Measurements from ENCODE around the gene FNBP1L.

FNBP1L gene

DNA sequence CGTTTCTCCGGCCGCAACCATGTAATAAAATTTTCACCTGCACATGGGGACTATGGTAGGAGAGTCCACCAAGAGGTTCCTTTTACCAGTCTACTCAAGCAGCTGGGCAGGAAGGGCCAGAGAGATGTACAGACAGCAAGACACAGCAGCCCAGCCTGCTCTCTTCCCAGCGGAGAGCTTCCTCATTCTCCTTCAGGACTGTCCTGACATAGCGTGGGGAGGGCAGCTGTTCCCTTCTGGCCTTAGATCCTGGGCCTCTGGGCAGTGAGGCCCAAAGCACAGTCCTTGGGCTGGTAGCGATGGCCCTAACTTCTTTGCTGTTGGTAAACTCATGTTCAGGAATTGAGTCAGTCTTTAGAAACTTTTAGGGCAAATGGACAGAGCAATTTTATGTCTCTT is 144.6 kb downstream of the FNBP1L start:
- DNase-seq (ENCODE audit: low spot score), result no peak

DNA sequence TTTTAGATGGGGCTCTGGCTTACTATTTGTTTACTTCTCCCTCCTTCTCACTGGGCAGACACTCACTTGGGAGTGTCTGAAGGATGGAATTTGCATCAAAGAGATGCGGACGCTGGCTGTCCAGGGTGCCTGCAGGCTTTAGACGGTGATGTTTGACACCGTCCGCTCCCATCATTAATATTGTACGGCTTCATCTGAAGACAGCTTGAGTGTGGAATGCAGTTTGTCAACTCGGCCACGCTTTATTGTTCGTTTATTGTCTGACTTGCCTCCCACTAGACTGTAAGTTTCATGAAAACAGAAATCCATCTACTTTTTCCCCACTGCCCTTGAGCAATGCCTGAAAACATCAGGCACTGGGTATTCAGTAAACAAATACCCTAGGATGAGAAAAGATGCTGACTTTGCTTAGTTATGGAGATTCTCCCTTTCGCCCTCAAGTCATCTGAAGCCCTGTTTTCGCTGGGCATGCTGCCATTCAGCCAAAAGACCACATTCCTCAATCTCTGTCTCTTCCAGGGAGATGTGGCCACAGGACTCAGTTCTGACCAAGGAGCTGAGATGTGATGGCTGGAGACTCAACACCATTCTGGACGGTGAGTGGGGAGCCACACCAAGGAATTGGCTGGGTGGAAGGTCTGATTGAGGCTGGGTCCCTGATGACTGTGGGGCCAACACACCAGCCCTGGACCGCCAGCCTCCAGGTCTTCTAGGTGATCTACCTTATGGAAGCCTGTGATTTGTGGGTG is 146.1 kb downstream of the FNBP1L start:
- DNase-seq (ENCODE audit: low spot score), result no peak

DNA sequence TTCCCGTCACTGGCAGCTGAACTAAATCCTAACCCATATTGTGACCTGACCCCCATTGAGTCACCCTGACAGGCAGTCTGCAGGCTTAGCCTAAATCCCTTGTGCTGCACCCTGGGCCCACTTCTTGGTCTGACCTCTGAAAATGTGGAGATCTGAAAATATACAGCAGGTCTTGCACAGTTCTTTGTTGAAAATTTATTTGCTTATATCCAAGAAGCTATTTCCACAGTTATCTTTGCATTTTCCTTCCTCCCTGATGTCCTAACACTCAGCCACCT is 146.6 kb downstream of the FNBP1L start:
- DNase-seq (ENCODE audit: low spot score), result no peak

DNA sequence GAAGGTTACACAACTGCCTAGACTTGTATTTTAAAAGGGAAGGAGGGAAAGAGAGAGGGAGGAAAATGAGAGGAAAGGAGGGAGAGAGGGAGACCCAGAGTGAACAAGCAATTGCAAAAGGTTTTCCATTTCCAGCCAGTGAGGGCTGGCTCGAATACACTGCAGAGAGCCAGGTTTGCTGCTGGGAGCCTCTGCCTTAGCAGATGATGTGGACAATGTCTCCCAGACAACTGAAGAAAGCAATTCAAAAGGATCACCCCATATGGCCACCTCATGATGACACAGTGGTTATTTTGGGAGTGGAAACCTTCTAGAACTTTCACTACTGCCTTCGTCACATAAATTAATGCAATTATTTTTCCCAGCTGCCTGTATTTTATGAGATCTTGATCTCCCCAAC is 147.3 kb downstream of the FNBP1L start:
- DNase-seq (ENCODE audit: low spot score), result peak; percentile 78

DNA sequence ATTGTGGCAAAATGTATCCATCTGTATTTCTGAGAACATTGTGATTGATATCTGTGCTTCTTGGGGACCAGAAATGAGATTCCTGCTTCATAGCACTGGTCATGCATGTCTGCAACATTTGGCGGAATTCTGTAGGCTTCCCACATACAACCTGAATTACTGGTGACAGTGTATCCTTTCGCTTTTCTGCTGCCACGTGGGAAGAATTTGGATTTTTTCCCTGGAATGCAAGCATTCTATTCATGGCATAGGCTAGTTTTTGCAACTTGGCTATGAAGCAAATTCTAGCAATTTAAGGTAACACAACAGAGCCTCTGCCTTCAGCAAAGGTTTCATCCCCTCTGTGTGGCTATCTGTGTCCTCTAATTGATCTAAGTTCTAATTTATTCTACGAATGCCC is 147.8 kb downstream of the FNBP1L start:
- no peak for DNase-seq (ENCODE audit: low spot score)

DNA sequence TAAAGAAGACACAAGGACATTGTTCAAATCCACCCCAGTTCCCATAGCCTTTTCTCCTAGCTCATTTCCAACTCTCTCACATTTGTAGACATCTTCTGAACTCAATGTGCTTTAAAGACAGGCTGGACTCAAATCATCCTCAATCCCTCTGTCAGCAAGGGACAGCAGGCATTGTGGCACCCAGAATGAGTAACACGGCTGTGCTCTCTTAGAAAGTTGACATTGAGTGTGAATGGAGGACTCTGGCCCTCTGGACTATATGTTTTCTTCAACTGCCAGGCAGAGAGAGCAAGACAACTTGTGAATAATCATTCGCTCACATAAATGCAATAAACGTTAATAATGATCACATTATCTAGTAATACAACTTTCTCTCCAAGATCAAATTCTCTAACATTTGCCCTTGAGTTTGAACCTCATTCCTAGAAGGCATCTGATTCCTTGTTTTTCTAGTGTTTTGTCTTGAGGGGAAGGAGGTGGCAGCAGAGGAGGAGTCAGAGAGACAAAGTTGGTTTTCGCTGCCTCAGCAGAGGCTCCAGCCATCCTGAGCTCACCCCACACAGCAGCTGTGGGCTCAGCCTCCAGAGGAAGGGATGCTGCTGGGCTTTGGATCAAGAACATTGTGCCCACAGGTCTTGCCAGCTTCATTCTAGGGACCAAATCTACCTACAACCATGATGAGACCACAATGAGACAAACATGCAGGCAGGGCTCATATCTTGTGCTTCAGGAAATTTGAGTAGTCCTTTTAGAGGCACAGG is 148.6 kb downstream of the FNBP1L start:
- no peak for DNase-seq (ENCODE audit: low spot score)

DNA sequence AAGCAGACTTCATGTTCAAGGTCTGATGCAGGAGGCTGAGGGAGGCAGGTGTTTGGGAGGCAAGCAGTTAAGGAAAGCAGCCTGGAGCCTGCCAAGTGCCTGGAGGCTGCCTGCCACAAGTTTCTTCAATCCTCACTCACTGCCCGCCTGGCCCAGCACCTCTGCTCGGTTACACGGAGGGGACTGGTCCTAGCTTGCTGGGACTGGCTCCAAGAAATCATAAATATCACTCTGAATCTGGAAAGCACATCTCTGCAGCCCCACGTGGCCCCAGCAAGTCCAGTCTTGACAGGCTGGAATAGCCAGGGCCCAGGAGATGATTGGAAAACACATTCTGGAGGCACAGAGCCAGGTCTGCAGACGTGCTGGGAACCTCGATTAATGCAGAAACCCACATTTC is 149.8 kb downstream of the FNBP1L start:
- DNase-seq (ENCODE audit: low spot score), result no peak

DNA sequence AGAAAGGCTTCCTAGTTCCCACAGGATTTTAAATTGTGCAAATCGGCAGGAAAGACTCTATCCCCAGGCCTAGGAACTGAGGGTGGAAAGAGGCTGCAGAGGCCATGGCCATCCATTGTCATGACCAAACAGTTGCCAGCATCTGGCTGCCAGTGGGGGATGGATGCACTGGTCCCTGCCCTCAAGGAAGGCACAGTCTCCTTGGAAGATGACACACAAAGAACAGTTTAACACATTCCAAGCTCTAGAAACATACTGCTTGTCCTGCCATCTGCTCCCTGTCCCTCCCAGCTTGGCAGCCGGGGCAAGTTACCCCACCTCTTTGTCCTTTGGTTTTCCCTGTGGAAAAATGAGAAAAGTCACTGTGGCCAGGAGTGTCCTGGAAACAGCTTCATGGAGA is 150.5 kb downstream of the FNBP1L start:
- DNase-seq (ENCODE audit: low spot score), result no peak

DNA sequence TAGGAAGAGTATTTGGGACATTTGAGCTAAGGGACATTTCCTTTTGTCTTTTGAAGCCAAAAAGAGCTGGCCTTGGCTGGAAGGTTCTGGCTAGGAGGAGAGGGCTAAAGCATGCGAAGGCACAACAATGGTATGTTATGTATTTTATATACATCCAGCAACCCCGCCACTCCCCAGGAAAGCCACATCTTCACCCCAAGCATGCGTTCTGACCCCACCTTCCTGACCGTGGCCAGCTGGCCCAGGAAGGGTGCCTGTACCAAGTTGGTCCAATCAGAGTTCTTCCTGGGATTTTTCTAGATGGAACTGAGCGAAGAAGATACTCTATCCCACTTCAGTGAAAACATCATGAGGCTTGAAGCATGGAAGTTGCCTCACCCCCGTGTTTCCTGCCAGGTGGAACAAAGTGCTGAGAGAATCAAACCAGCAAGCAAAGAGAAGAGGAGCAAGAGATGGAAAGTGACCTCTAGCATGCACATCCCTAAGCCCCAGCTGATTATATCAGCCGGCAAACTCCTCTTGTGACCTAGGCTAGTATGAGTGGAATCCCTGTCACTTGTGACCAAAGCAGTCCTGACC is 151.0 kb downstream of the FNBP1L start:
- DNase-seq (ENCODE audit: low spot score), result no peak

DNA sequence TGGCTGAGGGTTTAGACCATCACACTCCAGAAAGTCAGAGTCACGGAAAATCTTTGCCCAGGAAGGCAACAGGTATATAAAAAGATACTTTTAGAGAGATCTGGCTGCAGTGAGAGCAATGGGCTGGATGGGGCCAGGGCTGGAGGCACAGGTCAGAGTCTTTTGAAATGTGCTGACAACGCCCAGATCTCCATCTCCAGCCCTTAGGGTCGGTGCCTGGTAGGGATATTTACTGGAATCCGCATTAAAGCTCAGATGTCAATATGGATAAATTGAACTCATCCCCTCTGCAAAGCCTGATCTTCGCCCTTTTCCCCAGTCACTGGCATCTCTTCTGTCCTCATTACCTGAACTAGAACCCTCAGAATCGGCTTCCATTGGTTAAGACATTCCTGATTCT is 151.6 kb downstream of the FNBP1L start:
- no peak for DNase-seq (ENCODE audit: low spot score)

DNA sequence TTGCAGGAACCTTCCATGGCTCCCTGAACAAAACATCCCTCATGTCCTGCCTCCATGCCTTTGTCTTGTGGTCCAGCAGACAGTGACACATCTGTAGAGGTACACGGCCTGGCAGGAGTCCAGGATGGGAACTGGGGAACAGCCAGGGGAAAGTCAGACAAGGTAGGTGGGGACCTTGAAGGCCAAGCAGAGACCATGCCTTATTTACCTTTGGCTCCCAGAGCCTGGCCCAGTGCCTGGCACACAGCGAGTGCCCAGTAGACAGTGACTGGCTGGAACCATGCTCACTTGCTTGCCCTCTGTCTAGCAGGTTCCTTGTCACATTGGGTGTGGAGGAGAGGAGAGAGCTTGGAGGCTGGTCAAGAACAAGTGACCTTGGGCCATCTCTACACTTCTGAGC is 152.7 kb downstream of the FNBP1L start:
- no peak for DNase-seq (ENCODE audit: low spot score)

DNA sequence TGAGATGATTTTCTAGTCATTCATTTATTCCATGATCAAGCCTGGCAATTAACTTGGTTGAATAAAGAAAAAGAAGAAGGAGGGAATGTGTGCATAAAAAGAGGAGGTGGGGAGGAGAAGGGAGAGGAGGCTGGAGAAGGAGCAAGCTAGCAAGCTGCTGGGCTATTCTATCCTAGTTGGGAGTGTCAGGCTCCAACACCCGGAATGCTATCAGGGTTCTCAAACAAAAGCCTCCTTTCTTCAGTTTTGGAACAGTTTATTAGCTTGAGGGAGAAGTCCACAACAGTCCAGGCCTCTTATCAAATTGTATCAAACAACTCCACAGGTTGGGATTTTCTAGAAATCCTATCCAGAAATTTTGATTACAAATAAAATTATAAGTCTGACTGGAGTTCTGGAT is 153.8 kb downstream of the FNBP1L start:
- no peak for DNase-seq (ENCODE audit: low spot score)

DNA sequence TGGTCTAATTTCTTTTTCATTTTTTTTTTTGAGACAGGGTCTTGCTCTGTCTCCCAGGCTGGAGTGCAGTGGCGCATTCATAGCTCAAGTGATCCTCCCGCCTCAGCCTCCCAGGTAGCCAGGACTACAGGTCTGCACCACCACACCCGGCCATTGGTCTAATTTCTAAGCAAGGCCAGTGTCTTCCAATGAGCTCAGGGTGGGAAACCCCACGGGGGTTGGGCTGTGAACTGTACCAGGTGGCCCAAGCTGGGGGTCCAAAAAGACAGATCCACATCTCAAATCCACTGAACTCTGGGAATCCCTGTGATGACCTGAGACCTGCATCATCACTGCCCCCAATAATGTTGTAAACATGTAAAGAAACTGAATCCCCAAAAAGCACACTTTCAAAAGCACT is 154.2 kb downstream of the FNBP1L start:
- DNase-seq (ENCODE audit: low spot score), result no peak

DNA sequence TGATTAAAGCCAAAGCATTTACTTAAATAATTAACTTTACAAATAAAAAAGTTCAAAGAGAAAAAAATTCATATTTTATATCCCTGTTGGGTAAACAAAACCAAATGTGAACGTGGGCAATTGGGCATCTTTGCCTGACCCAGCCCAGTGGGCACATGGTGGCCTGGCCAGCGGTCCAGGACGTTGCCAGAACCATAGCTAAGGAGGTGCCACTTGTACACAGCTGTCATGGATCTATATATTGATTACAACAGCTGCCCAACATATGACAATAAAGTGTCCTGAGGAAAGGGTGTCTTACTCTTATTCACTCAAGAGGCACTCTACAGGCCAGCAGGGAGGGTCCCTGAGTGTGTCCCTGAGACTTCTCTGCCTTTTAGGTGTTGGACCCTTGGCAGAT is 155.2 kb downstream of the FNBP1L start:
- no peak for DNase-seq (ENCODE audit: low spot score)

DNA sequence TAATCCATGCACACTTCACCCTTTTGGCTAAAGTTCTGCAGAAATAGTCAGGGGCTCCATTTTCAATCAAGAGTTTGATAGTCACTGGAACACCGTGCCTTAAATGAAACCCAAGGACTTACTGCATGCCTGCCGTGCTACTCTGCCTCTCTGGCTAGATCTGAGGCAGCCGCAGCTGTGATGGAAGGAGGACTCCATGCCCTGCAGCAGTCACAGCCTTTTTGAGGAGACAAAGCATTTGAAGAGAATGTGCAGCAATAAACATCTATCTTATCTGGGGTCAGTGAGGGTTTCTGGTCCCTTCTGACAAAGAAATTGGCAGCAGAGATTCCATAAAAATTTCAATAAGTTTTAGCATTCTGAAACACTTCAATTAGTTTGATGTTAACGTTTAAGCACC is 155.7 kb downstream of the FNBP1L start:
- no peak for DNase-seq (ENCODE audit: low spot score)

All from AG08395 (cell line).